ENCODE results near the gene RNF214.

DNA sequence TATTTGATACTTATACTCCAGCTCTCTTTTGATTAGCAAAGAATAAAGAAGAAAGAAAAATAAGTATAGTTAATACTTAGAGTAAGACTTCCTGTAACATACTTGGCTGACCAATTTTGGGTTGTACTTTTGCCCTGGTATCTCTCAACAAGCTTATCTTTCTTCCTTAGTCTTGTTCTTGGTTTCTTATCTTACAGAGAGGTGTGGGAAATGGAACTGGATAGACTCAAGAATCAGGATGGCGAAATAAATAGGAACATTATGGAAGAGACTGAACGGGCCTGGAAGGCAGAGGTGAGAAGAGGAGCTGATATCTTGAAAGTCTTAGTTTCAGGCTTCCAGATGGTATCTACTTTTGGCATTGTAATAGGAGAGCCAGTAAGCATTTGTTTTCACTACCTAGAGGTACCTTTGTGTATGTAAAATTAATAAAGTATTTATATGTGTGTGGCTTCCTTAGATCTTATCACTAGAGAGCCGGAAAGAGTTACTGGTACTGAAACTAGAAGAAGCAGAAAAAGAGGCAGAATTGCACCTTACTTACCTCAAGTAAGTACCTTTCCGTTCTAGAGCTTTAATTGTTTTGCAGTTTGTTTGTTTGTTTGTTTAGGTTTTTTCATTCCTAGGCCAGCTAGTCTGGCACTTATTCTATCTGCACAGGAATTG is 47.4 kb downstream of the RNF214 start:
- TF ChIP-seq, protein P1, sequence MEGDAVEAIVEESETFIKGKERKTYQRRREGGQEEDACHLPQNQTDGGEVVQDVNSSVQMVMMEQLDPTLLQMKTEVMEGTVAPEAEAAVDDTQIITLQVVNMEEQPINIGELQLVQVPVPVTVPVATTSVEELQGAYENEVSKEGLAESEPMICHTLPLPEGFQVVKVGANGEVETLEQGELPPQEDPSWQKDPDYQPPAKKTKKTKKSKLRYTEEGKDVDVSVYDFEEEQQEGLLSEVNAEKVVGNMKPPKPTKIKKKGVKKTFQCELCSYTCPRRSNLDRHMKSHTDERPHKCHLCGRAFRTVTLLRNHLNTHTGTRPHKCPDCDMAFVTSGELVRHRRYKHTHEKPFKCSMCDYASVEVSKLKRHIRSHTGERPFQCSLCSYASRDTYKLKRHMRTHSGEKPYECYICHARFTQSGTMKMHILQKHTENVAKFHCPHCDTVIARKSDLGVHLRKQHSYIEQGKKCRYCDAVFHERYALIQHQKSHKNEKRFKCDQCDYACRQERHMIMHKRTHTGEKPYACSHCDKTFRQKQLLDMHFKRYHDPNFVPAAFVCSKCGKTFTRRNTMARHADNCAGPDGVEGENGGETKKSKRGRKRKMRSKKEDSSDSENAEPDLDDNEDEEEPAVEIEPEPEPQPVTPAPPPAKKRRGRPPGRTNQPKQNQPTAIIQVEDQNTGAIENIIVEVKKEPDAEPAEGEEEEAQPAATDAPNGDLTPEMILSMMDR (conservative IDR thresholded peaks at IDR 0.05; ENCODE audit: low read length): no peak
- no peak for TF ChIP-seq EZH2phosphoT487 (IDR thresholded peaks at IDR 0.05; ENCODE audit: borderline replicate concordance)
